Temporal lobe (tissue), 2 donors: ENCODE data around the gene MS4A6A. TPM values are rescaled to one million over a fixed set of nuclear protein-coding genes. Genes with fewer than 3 reads are reported as not detected.

ENCODE experiments used
- small RNA-seq: library from RNA; depleted of rRNA; stranded (forward); fragments of <200 nt; gene quantifications from one replicate; pipeline ENCODE3, GENCODE V24; 2014; ENCODE audit warnings: low replicate concordance
- total RNA-seq: library from RNA; depleted of rRNA; stranded (reverse); fragments of >200 nt; gene quantifications from one replicate; pipeline ENCODE4 v1.2.3, GENCODE V29; 2014

MS4A6A gene
- total RNA-seq, 1 donor from 2014 or later: 0.98 TPM

Small RNA genes within 50 kb of the gene (small RNA-seq; reads per million reads assigned to genes)
- gene MIR6503: not detected

Other genes starting within 250 kb of the MS4A6A start
- gene OOSP1, start 244.7 kb downstream of the MS4A6A start, total RNA-seq: 0.25 TPM
- gene OOSP4A, start 219.1 kb downstream of the MS4A6A start, total RNA-seq: not detected
- not detected for gene OOSP4B, start 165.9 kb downstream of the MS4A6A start, total RNA-seq
- gene OOSP2, start 142.7 kb downstream of the MS4A6A start, total RNA-seq: not detected
- gene MS4A3, start 126.4 kb downstream of the MS4A6A start, total RNA-seq: 0.98 TPM
- gene MS4A2, start 94.4 kb downstream of the MS4A6A start, total RNA-seq: not detected
- gene MS4A4E, start 60.1 kb upstream of the MS4A6A start, total RNA-seq: not detected
- 1.2 TPM for gene MS4A4A, start 97.6 kb upstream of the MS4A6A start, total RNA-seq
- not detected for gene MS4A6E, start 144.2 kb upstream of the MS4A6A start, total RNA-seq
- gene MS4A7, start 195.4 kb upstream of the MS4A6A start, total RNA-seq: 1.7 TPM
- not detected for gene MS4A14, start 213.4 kb upstream of the MS4A6A start, total RNA-seq
- not detected for gene MS4A5, start 246.5 kb upstream of the MS4A6A start, total RNA-seq